H9 (cell line): Measurements from ENCODE around the gene TYRO3. TPM values are rescaled to one million over a fixed set of nuclear protein-coding genes. Genes with fewer than 3 reads are reported as not detected.
A peak's percentile ranks its signal among the peaks of the same experiment; 100 is the strongest.

Experiments used
- DNase-seq: peaks from one replicate; pipeline ENCODE4 v3.0.0-alpha.2; 2017
- H2AFZ ChIP-seq: one replicate; pipeline ENCODE4 v1.6.1; 2013; ENCODE audit warnings: mild to moderate bottlenecking, low read length, control low read depth, moderate library complexity
- H2AK5ac ChIP-seq: 2 replicates; pipeline ENCODE4 v1.6.1; 2013; ENCODE audit warnings: low read length, control low read depth, mixed read lengths; ENCODE audit not compliant: insufficient read length
- H2BK120ac ChIP-seq: one replicate; pipeline ENCODE4 v1.6.1; 2013; ENCODE audit warnings: low read depth, mild to moderate bottlenecking, low read length, control low read depth, inconsistent platforms; ENCODE audit not compliant: poor library complexity, severe bottlenecking
- H2BK12ac ChIP-seq: 2 replicates; pipeline ENCODE4 v1.6.1; 2013; ENCODE audit warnings: low read length, control low read depth, mixed read lengths, low read depth; ENCODE audit not compliant: insufficient read length
- H2BK15ac ChIP-seq: 2 replicates; pipeline ENCODE4 v1.6.1; 2013; ENCODE audit warnings: low read depth, low read length, control low read depth
- H2BK20ac ChIP-seq: one replicate; pipeline ENCODE4 v1.6.1; 2013; ENCODE audit warnings: low read depth, mild to moderate bottlenecking, low read length, control low read depth, inconsistent platforms; ENCODE audit not compliant: poor library complexity, severe bottlenecking
- H2BK5ac ChIP-seq: 2 replicates; pipeline ENCODE4 v1.6.1; 2013; ENCODE audit warnings: low read length, control low read depth, mixed read lengths; ENCODE audit not compliant: insufficient read length
- H3K14ac ChIP-seq: 2 replicates; pipeline ENCODE4 v1.6.1; 2013; ENCODE audit warnings: low read length, control low read depth; ENCODE audit not compliant: insufficient read depth
- H3K18ac ChIP-seq: 2 replicates; pipeline ENCODE4 v1.6.1; 2013; ENCODE audit warnings: low read depth, mild to moderate bottlenecking, mixed read lengths, low read length, control low read depth; ENCODE audit not compliant: insufficient read length
- H3K23ac ChIP-seq: 2 replicates; pipeline ENCODE4 v1.6.1; 2013; ENCODE audit warnings: low read length, control low read depth, mixed read lengths, low read depth; ENCODE audit not compliant: insufficient read length
- H3K23me2 ChIP-seq: 2 replicates; pipeline ENCODE4 v1.6.1; 2013; ENCODE audit warnings: low read depth, mild to moderate bottlenecking, mixed read lengths, low read length, control low read depth; ENCODE audit not compliant: insufficient read length, poor library complexity, severe bottlenecking
- H3K27ac ChIP-seq: 2 replicates; pipeline ENCODE4 v1.5.1; 2013; ENCODE audit warnings: low read length, control low read depth, mixed read lengths, low read depth; ENCODE audit not compliant: insufficient read length
- H3K27me3 ChIP-seq: 2 replicates; pipeline ENCODE4 v1.6.1; 2013; ENCODE audit warnings: low read length, control low read depth, inconsistent platforms; ENCODE audit not compliant: insufficient read depth
- H3K4ac ChIP-seq: 2 replicates; pipeline ENCODE4 v1.6.1; 2013; ENCODE audit warnings: low read depth, mild to moderate bottlenecking, control low read depth, inconsistent platforms, low read length, moderate library complexity
- H3K4me1 ChIP-seq: 2 replicates; pipeline ENCODE4 v1.6.1; 2013; ENCODE audit warnings: low read length, control low read depth, inconsistent platforms; ENCODE audit not compliant: insufficient read depth
- H3K4me2 ChIP-seq: 2 replicates; pipeline ENCODE4 v1.6.1; 2013; ENCODE audit warnings: low read length, control low read depth, mixed read lengths; ENCODE audit not compliant: insufficient read length, insufficient read depth
- H3K56ac ChIP-seq: 2 replicates; pipeline ENCODE4 v1.6.1; 2013; ENCODE audit warnings: low read depth, mild to moderate bottlenecking, mixed read lengths, low read length, control low read depth; ENCODE audit not compliant: insufficient read length
- H3K79me1 ChIP-seq: 2 replicates; pipeline ENCODE4 v1.6.1; 2013; ENCODE audit warnings: low read depth, mild to moderate bottlenecking, moderate library complexity, low read length, control low read depth, inconsistent platforms; ENCODE audit not compliant: insufficient read depth, poor library complexity, severe bottlenecking
- H3K79me2 ChIP-seq: 2 replicates; pipeline ENCODE4 v1.6.1; 2013; ENCODE audit warnings: low read length, control low read depth, inconsistent platforms; ENCODE audit not compliant: insufficient read depth
- H3K9ac ChIP-seq: 2 replicates; pipeline ENCODE4 v1.6.1; 2013; ENCODE audit warnings: low read length, control low read depth, mixed read lengths; ENCODE audit not compliant: insufficient read length; ENCODE audit errors: extremely low read depth
- H3K9me3 ChIP-seq: one replicate; pipeline ENCODE4 v1.6.1; 2013; ENCODE audit warnings: low read depth, low read length, inconsistent platforms; ENCODE audit not compliant: control insufficient read depth
- H3T11ph ChIP-seq: one replicate; pipeline ENCODE4 v1.6.1; 2013; ENCODE audit warnings: mild to moderate bottlenecking, low read length, control low read depth, inconsistent platforms
- H4K20me1 ChIP-seq: one replicate; pipeline ENCODE4 v1.6.1; 2013; ENCODE audit not compliant: control insufficient read depth, insufficient read length, insufficient read depth
- H4K5ac ChIP-seq: 2 replicates; pipeline ENCODE4 v1.6.1; 2013; ENCODE audit warnings: low read depth, mild to moderate bottlenecking, mixed read lengths, low read length, control low read depth; ENCODE audit not compliant: insufficient read length
- H4K8ac ChIP-seq: replicated peaks from 2 replicates; pipeline ENCODE4 v1.6.1; 2013; ENCODE audit warnings: low read length, control low read depth, mixed read lengths, low read depth; ENCODE audit not compliant: insufficient read length
- H4K91ac ChIP-seq: 2 replicates; pipeline ENCODE4 v1.6.1; 2013; ENCODE audit warnings: low read depth, mild to moderate bottlenecking, moderate library complexity, mixed read lengths, low read length, control low read depth; ENCODE audit not compliant: insufficient read length
- H3K27ac Mint-ChIP-seq, 3 experiments: 2 replicates in 2 of 3; 3 replicates in 1 of 3; pipeline ENCODE4 v1.8.0; 2020 to 2021; ENCODE audit warnings: mixed read lengths in 3 of 3, mild to moderate bottlenecking in 1 of 3, moderate library complexity in 1 of 3
- H3K27me3 Mint-ChIP-seq: 2 replicates; pipeline ENCODE4 v1.8.0; 2021; ENCODE audit warnings: low read depth, mild to moderate bottlenecking, moderate library complexity, mixed read lengths
- H3K36me3 Mint-ChIP-seq, 3 experiments: 2 replicates in 2 of 3; 3 replicates in 1 of 3; pipeline ENCODE4 v1.8.0; 2020 to 2021; ENCODE audit warnings: low read depth in 3 of 3, mixed read lengths in 3 of 3; ENCODE audit not compliant: insufficient read depth in 1 of 3
- H3K4me1 Mint-ChIP-seq, 2 experiments: 2 replicates each; pipeline ENCODE4 v1.8.0; 2020; ENCODE audit warnings: mixed read lengths in 2 of 2
- H3K4me3 Mint-ChIP-seq, 2 experiments: 2 replicates in 1 of 2; 3 replicates in 1 of 2; pipeline ENCODE4 v1.8.0; 2020 to 2021; ENCODE audit warnings: mild to moderate bottlenecking in 2 of 2, mixed read lengths in 2 of 2, moderate library complexity in 1 of 2
- H3K9me3 Mint-ChIP-seq, 2 experiments: 2 replicates in 1 of 2; 3 replicates in 1 of 2; pipeline ENCODE4 v1.8.0; 2020; ENCODE audit warnings: mild to moderate bottlenecking in 2 of 2, mixed read lengths in 2 of 2, moderate library complexity in 1 of 2
- WGBS: extraction: QIAGEN DNeasy Blood & Tissue Kit; methylation state at CpG from one replicate; pipeline ENCODE4 v1.1.7; 2013; ENCODE audit warnings: missing lambda C conversion rate, low lambda C conversion rate, mixed read lengths; ENCODE audit not compliant: insufficient read length; ENCODE audit errors: extremely low coverage; 5-methylcytosine and 5-hydroxymethylcytosine counted together
- total RNA-seq: library from RNA; stranded (reverse); gene quantifications from 2 replicates; pipeline ENCODE4 v1.2.1, GENCODE V29; 2021
- TF ChIP-seq, protein P1 (sequence below): fragments of 200-600 bp; sonication (generic); conservative IDR thresholded peaks from 3 replicates; pipeline ENCODE4 v1.8.0; 2021; ENCODE audit warnings: antibody characterized with exemption, mild to moderate bottlenecking

The TYRO3 gene
- total RNA-seq, 1 experiment from 2014 or later, result 124 TPM

DNA sequence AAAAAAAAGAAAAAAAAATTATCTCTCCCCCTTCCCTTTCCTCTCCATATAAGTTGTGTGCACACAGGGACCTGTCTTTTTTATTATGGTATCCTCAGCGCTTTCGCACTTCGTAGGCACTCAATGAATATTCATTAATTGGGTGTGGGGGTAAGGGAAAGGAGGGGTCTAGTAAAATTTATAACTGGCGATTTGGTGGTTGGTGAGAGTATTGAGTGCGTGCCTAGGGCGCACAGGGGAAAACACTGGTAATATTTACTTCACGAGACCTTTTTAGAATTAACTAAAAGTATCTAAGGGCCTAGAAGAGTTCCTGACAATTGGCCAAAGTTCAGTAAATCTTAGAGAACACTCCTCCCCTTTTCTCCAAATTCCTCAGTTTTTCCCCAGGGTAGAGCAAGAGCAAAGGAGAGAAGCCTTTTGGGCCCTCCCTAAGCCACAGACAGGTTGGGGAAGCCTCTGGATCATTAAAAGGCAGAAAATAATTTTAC is 25.7 kb downstream of the TYRO3 start:
- no peak overlapping the region for H2BK12ac ChIP-seq
- H3K9ac ChIP-seq, result peak overlapping the region; percentile 31
- Mint-ChIP-seq H3K9me3 (no peaks in the 10 kb centered on the region; a peak in 1 of 5 replicates), H3K27ac (peak overlapping the region in 2 of 3 experiments; percentile 75 to 81; a peak in 4 of 7 replicates), H3K27me3 (peaks cover 3% of the 10 kb centered on the region), H3K4me3 (peak overlapping the region; percentile 56 to 76), H3K4me1 (peaks cover 12 to 15% of the 10 kb centered on the region in 2 experiments), H3K36me3 (peaks cover 0 to 4% (median 0%) of the 10 kb centered on the region in 3 experiments; a peak in 1 of 7 replicates)
- H2BK5ac ChIP-seq, result no peak overlapping the region
- no peak overlapping the region for H2BK20ac ChIP-seq
- no peak overlapping the region for H2AFZ ChIP-seq
- no peak overlapping the region for H3K56ac ChIP-seq
- peak overlapping the region; percentile 28 for H3K4me2 ChIP-seq
- no peak overlapping the region for H2AK5ac ChIP-seq
- H2BK15ac ChIP-seq, result no peak overlapping the region
- H3K27ac ChIP-seq, result no peak overlapping the region
- no peak overlapping the region for H4K91ac ChIP-seq
- no CpG with 5 or more reads among the region's 7 CpGs for WGBS
- no peaks in the 10 kb centered on the region for H4K20me1 ChIP-seq
- H4K8ac ChIP-seq, result no peak overlapping the region
- no peak overlapping the region for H3K18ac ChIP-seq
- H3K23me2 ChIP-seq, result peaks cover 11% of the 10 kb centered on the region
- no peaks in the 10 kb centered on the region; the same call in 1 of the 2 replicates for H3K4me1 ChIP-seq
- no peaks in the 10 kb centered on the region for H3K79me1 ChIP-seq
- TF ChIP-seq, protein P1, sequence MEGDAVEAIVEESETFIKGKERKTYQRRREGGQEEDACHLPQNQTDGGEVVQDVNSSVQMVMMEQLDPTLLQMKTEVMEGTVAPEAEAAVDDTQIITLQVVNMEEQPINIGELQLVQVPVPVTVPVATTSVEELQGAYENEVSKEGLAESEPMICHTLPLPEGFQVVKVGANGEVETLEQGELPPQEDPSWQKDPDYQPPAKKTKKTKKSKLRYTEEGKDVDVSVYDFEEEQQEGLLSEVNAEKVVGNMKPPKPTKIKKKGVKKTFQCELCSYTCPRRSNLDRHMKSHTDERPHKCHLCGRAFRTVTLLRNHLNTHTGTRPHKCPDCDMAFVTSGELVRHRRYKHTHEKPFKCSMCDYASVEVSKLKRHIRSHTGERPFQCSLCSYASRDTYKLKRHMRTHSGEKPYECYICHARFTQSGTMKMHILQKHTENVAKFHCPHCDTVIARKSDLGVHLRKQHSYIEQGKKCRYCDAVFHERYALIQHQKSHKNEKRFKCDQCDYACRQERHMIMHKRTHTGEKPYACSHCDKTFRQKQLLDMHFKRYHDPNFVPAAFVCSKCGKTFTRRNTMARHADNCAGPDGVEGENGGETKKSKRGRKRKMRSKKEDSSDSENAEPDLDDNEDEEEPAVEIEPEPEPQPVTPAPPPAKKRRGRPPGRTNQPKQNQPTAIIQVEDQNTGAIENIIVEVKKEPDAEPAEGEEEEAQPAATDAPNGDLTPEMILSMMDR, result no peak
- H3K27me3 ChIP-seq, result no peaks in the 10 kb centered on the region
- H3K4ac ChIP-seq, result no peak overlapping the region; the same call in 1 of the 2 replicates
- no peak for DNase-seq
- no peaks in the 10 kb centered on the region for H3K79me2 ChIP-seq
- no peak overlapping the region for H3K23ac ChIP-seq
- no peaks in the 10 kb centered on the region for H3K9me3 ChIP-seq
- no peak overlapping the region for H2BK120ac ChIP-seq
- H3K14ac ChIP-seq, result peak overlapping the region; percentile 74; the same call in 1 of the 2 replicates
- H3T11ph ChIP-seq, result no peak overlapping the region
- no peak overlapping the region for H4K5ac ChIP-seq
